Subcutaneous abdominal adipose tissue (tissue), 5 donors: ENCODE data around the gene PITPNM3.

ENCODE experiments used
- H3K27ac ChIP-seq: one replicate; pipeline ENCODE4 v1.7.0; 2013; ENCODE audit warnings: low read depth, mild to moderate bottlenecking, inconsistent platforms, low read length, moderate library complexity
- H3K27me3 ChIP-seq, 5 donors: one replicate each; pipeline ENCODE4 v1.7.0; 2013; ENCODE audit warnings: low read length in 5 of 5, inconsistent platforms in 1 of 5; ENCODE audit not compliant: control insufficient read depth in 5 of 5, insufficient read depth in 4 of 5
- H3K36me3 ChIP-seq, 5 donors: one replicate each; pipeline ENCODE4 v1.7.0; 2013; ENCODE audit warnings: low read length in 5 of 5; ENCODE audit not compliant: control insufficient read depth in 5 of 5, insufficient read depth in 5 of 5
- H3K4me1 ChIP-seq, 5 donors: one replicate each; pipeline ENCODE4 v1.7.0; 2013; ENCODE audit warnings: low read length in 5 of 5, mild to moderate bottlenecking in 3 of 5, moderate library complexity in 1 of 5; ENCODE audit not compliant: control insufficient read depth in 5 of 5, insufficient read depth in 5 of 5
- H3K4me3 ChIP-seq, 5 donors: one replicate each; pipeline ENCODE4 v1.7.0; 2013; ENCODE audit warnings: low read length in 5 of 5, low read depth in 1 of 5
- H3K9ac ChIP-seq, 5 donors: one replicate each; pipeline ENCODE4 v1.7.0; 2013; ENCODE audit warnings: low read length in 5 of 5, mild to moderate bottlenecking in 4 of 5, moderate library complexity in 3 of 5
- H3K9me3 ChIP-seq, 5 donors: one replicate each; pipeline ENCODE4 v1.7.0; 2013; ENCODE audit warnings: low read length in 5 of 5; ENCODE audit not compliant: control insufficient read depth in 5 of 5
- donor health status: healthy.
- donor health status: healthy.
- donor health status: healthy.
- donor health status: healthy.
- donor health status: healthy.

Gene PITPNM3

DNA sequence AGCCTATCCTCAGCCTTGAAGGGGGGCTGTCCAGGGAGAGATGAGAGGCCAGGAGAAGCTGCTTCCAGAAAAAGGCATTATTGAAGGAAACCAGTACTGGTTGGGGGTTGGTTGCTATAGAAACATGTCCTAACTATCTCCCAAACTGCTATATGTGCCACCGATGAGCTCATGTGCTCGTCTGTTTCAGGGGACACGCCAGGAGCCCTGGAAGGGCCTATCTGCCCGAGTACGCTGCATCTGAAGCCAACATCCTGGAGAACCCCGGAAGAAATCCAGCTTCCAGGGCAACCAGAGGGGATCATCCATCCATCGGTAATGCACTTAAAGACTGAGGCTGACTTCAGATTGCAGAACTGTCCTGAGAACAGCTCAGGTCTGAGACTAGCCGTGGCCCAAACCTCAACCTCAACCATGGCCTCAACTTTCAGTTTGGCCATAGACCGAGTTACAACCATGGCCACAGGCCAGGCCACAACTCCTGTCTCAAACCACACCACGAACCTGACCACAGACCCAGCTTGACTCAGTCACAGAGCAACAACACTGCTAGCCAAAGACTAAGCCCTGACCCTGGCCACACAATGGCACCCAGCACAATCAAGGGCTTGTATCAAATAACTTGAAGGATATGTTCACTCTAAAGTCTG, 10.2 kb downstream of the PITPNM3 start:
- Histone ChIP-seq H3K27me3 (peaks cover 0 to 6% (median 0%) of the 10 kb centered on the region in 5 donors), H3K9ac (no peak overlapping the region), H3K9me3 (no peaks in the 10 kb centered on the region), H3K4me3 (no peak overlapping the region), H3K4me1 (peaks cover 0 to 11% (median 0%) of the 10 kb centered on the region in 5 donors), H3K36me3 (no peaks in the 10 kb centered on the region), H3K27ac (no peak overlapping the region)

DNA sequence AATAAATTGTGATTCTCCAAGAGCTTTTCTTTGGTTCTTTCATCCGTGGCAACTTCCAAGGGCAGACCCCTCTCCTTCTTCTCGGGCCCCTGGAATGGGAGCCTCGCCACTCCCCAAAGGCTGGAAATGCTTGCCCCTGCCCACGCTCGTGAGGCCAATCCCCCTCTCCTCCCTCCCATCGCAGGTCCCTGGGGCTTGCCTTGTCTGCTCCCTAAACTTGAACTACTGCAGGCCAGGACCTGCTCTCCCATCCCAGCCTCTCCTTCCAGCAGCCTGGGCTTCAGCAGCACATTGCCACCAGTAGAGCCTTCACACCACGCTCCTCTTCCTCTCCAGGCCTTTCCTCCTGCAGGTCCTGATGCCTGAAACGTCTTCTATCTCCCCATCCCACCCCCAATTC, 11.1 kb downstream of the PITPNM3 start:
- Histone ChIP-seq H3K9ac (no peak overlapping the region), H3K36me3 (no peaks in the 10 kb centered on the region), H3K27me3 (peaks cover 0 to 6% (median 0%) of the 10 kb centered on the region in 5 donors), H3K9me3 (no peaks in the 10 kb centered on the region), H3K4me3 (no peak overlapping the region), H3K27ac (no peak overlapping the region), H3K4me1 (peaks cover 0 to 11% (median 0%) of the 10 kb centered on the region in 5 donors)

DNA sequence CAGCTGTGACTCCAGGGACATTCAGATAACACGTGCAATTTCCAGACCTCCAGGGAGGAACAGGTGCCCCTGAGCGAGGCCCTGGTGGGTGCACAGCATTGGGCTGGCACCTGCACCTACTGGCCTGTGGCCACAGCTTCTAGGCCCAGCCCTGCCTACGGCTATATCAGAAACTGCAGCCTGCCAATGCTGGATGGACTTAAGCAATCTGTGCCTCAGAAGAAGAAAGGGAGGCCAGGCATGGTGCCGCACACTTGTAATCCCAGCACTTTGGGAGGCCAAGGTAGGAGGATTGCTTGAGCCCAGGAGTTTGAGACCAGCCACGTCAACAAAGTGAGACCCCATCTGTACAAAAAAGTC, 12.4 kb downstream of the PITPNM3 start:
- Histone ChIP-seq H3K4me1 (peaks cover 0 to 11% (median 0%) of the 10 kb centered on the region in 5 donors), H3K9me3 (peaks cover 0 to 2% (median 1%) of the 10 kb centered on the region in 5 donors), H3K27me3 (peaks cover 0 to 6% (median 0%) of the 10 kb centered on the region in 5 donors), H3K9ac (no peak overlapping the region), H3K36me3 (no peaks in the 10 kb centered on the region), H3K4me3 (no peak overlapping the region), H3K27ac (no peak overlapping the region)

DNA sequence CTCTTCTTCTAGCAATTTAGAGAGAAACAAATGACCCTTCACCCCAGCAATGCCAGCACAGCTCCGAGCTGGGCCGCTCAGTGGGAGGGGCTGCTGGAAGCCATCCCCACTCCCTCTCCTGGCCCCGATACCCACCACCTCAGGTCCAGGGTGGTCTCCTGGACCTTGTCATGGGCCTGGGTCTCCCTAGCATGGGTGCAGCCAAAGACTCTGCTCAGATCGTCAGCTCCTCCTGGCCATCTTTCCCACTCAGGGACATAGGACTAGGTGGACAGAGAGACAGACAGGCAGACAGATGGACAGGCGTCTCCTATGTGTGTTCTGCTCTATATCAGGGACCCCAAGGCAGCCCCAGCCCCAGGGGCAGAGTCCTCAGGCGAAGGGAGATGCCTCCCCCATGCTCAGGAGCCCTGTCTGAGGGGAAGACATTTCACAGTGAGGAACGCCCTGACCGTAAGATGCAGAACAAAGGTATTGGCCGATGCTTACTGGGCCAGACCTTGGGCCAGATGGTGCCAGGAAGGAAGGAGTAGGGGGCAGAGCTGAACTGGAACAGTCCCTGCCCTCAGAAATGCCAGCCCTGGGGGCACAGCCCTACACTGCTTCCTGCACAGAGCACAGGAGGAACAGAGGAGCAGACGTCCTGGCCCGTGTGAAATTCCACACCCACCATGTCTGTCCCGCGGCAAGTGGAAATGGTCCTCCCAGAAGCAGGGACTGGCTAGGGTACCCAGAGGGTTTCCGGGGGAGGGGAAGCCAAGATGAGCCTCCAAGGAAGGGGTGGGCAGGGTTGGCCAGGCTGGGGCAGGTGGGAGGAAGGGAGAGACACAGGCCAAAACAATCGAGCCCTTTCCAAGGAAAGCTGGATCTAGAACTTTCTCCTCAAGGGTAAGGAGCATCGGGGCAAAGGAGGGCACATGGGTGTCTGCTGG, 13.0 kb downstream of the PITPNM3 start:
- Histone ChIP-seq H3K4me3 (no peak overlapping the region), H3K27ac (no peak overlapping the region), H3K36me3 (no peaks in the 10 kb centered on the region), H3K4me1 (peaks cover 0 to 4% (median 0%) of the 10 kb centered on the region in 5 donors), H3K27me3 (peaks cover 0 to 7% (median 0%) of the 10 kb centered on the region in 5 donors), H3K9ac (no peak overlapping the region), H3K9me3 (peaks cover 0 to 8% (median 4%) of the 10 kb centered on the region in 5 donors)

DNA sequence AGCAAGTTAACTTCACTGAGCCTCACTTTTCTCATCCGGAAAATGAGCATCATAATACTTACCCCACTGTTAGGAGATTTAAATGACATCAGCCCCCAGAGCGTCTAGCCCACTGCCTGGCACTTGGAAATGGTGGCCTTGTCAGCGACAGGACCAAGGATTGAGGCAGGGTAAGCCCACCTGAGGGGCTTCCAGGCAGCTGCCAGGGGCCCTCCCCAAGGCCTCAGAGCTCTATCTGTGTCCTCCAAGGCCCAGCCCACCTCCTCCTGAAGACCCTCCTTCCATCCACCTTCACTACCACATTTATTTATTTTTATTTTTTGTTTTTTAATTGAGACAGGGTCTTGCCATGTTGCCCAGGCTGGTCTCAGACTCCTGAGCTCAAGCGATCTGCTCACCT, 13.8 kb downstream of the PITPNM3 start:
- no peak overlapping the region for H3K4me3 ChIP-seq
- H3K27ac ChIP-seq = no peak overlapping the region
- H3K9ac ChIP-seq = no peak overlapping the region
- H3K9me3 ChIP-seq = peaks cover 0 to 9% (median 4%) of the 10 kb centered on the region in 5 donors
- no peaks in the 10 kb centered on the region for H3K4me1 ChIP-seq
- H3K27me3 ChIP-seq = peaks cover 0 to 7% (median 0%) of the 10 kb centered on the region in 5 donors
- no peaks in the 10 kb centered on the region for H3K36me3 ChIP-seq

DNA sequence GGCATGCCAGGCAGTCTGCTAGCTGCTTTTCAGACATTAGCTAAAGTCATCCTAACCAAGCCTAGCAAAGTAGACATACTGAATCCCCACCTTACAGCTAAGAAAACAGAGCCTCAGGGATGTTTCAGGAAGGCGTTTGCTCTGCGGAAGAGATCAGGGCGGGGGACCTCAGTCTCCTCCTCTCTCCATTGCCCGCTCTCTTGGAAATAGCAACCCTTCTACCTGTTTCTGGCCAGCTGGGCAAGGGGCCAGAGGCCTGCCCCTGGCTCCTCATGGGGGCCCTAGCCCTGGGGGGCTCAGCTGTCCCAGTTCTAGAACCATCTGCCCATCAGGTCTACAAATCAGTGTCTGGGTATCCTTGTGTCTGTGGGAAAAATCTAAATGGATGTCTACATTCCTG, 14.5 kb downstream of the PITPNM3 start:
- H3K9ac ChIP-seq = no peak overlapping the region
- peaks cover 0 to 9% (median 4%) of the 10 kb centered on the region in 5 donors for H3K9me3 ChIP-seq
- H3K27ac ChIP-seq = no peak overlapping the region
- no peak overlapping the region for H3K4me3 ChIP-seq
- no peaks in the 10 kb centered on the region for H3K36me3 ChIP-seq
- H3K27me3 ChIP-seq = peaks cover 0 to 7% (median 0%) of the 10 kb centered on the region in 5 donors
- no peaks in the 10 kb centered on the region for H3K4me1 ChIP-seq

DNA sequence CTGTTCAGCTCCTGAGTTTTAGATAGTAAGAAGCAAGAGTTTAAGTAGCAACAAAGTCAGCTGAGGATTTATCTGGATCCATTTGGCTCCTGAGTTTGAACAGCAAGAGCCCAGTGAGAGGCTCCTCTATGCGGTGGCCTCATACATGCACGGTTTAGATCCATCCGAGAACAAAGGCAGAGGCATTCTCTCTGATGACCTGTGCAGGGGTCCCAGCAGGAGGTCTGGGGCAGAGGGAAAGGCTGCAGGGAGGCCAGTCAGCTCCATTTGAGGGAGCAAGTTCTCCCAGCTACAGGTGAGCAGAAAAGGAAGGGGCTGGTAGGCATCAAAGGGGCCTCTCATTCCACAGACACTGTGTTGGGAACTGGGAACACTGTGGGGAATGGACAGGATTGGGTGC, 16.5 kb downstream of the PITPNM3 start:
- peaks cover 0 to 7% (median 0%) of the 10 kb centered on the region in 5 donors for H3K27me3 ChIP-seq

DNA sequence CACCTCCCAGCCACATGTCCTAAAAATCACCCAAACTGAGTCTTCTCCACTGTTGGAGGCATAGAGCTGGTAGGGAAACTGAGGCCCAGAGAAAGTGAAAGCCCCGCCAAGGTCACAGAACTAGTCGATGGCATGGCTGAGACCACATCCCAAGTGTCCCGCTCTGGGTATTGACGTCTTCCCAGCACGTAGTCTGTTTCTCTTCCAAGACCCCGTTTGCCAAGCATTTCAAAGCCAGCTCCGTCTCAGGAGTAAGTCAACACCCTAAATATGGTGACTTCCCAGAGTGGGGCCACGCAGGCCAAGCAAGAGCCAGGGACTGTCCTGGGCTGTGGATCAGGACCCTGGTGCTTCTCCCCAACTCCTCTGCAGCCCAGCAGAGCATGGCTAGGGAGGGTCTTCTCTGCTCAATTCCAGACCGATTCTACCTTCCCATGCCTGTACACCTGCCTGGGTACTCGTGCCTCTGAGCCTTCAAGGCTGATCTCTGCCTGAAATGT, 19.7 kb downstream of the PITPNM3 start:
- no peak overlapping the region for H3K27ac ChIP-seq
- no peak overlapping the region for H3K4me3 ChIP-seq
- H3K36me3 ChIP-seq = no peaks in the 10 kb centered on the region
- peaks cover 0 to 2% (median 0%) of the 10 kb centered on the region in 5 donors for H3K4me1 ChIP-seq
- H3K9me3 ChIP-seq = peaks cover 0 to 9% (median 4%) of the 10 kb centered on the region in 5 donors
- H3K27me3 ChIP-seq = peaks cover 0 to 3% (median 0%) of the 10 kb centered on the region in 5 donors
- no peak overlapping the region for H3K9ac ChIP-seq

More for the DNA sequence above, 16.5 kb downstream of the PITPNM3 start:
- Histone ChIP-seq H3K9me3 (peaks cover 0 to 9% (median 4%) of the 10 kb centered on the region in 5 donors), H3K4me1 (peaks cover 0 to 2% (median 0%) of the 10 kb centered on the region in 5 donors), H3K9ac (no peak overlapping the region), H3K36me3 (no peaks in the 10 kb centered on the region), H3K4me3 (no peak overlapping the region), H3K27ac (no peak overlapping the region)

DNA sequence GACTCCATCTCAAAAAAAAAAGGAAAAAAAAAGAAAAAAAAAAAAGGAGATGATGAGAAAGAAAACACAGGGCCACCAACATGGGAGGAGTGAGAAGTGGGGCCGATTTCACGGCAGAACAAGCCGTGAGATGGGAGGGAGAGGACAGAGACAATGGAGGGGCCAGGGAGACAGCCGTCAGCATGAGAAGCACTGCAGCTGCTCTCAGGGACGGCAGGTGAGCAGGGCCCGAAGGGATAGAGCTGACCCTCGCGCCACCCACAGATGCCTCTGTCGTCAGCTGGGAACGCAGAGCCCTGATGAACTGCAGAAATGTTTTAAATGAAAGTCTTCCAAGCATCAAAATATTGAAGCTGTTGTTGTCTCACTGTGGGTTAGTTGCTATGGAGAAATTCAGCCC, 20.3 kb downstream of the PITPNM3 start:
- H3K27ac ChIP-seq = no peak overlapping the region
- peaks cover 0 to 3% (median 0%) of the 10 kb centered on the region in 5 donors for H3K27me3 ChIP-seq
- no peaks in the 10 kb centered on the region for H3K36me3 ChIP-seq
- no peak overlapping the region for H3K4me3 ChIP-seq
- H3K9me3 ChIP-seq = peaks cover 0 to 9% (median 4%) of the 10 kb centered on the region in 5 donors
- H3K9ac ChIP-seq = no peak overlapping the region
- peaks cover 0 to 2% (median 0%) of the 10 kb centered on the region in 5 donors for H3K4me1 ChIP-seq
